ENCODE measurements around the gene ANKRD9.

The ANKRD9 gene

GRCh38 chr14:102481371-102481770 lies 28.2 kb downstream of the ANKRD9 start:
- H3K14ac ChIP-seq (ENCODE audit: low read length) = no peak overlapping the region
- H3K4me3 ChIP-seq (ENCODE audit: low read length in 2 of 2) = no peak overlapping the region
- no peaks in the 10 kb centered on the region for H3K4me1 ChIP-seq (ENCODE audit: control insufficient read depth in 2 of 2, insufficient read depth in 1 of 2, low read depth in 1 of 2, low read length in 2 of 2)
- H4K8ac ChIP-seq (ENCODE audit: low read depth, low read length) = no peak overlapping the region
- H3K36me3 ChIP-seq (replicated peaks in 1 of 2; ENCODE audit: control insufficient read depth in 2 of 2, insufficient read depth in 2 of 2, low read length in 2 of 2) = no peaks in the 10 kb centered on the region
- H2AFZ ChIP-seq (ENCODE audit: low read length) = no peak overlapping the region
- H3K27me3 ChIP-seq (ENCODE audit: control insufficient read depth in 3 of 3, insufficient read depth in 3 of 3, low read depth in 1 of 3, low read length in 3 of 3) = no peaks in the 10 kb centered on the region
- H3K9ac ChIP-seq (ENCODE audit: low read depth, low read length, poor library complexity) = no peak overlapping the region
- peaks cover 0 to 2% of the 10 kb centered on the region in 2 donors for H3K9me3 ChIP-seq (replicated peaks in 1 of 2; ENCODE audit: control insufficient read depth in 2 of 2, insufficient read depth in 1 of 2, low read depth in 1 of 2, low read length in 2 of 2)
- no peak for DNase-seq (ENCODE audit: low spot score)
- no peak overlapping the region for H3K18ac ChIP-seq (ENCODE audit: low read length)
- no peak overlapping the region for H3K4ac ChIP-seq (ENCODE audit: low read length)
- H3K23ac ChIP-seq (ENCODE audit: low read depth, low read length, poor library complexity) = no peak overlapping the region
- no peak overlapping the region for H2BK120ac ChIP-seq (ENCODE audit: low read depth, low read length)
- no peak overlapping the region for H2BK15ac ChIP-seq (ENCODE audit: low read length)
- H2BK5ac ChIP-seq (ENCODE audit: low read length) = no peak overlapping the region
- no peak overlapping the region for H4K91ac ChIP-seq (ENCODE audit: low read depth, low read length, poor library complexity)
- no peak overlapping the region for H3K4me2 ChIP-seq (ENCODE audit: insufficient read depth, low read length, poor library complexity, severe bottlenecking)
- no peak overlapping the region for H3K27ac ChIP-seq (replicated peaks; ENCODE audit: low read length)
- H3K79me1 ChIP-seq (ENCODE audit: low read depth, low read length) = no peaks in the 10 kb centered on the region
- no peak overlapping the region for H2BK12ac ChIP-seq (ENCODE audit: low read length)
- WGBS, 2 donors (ENCODE audit: extremely low coverage in 2 of 2, insufficient read length in 2 of 2, insufficient replicate concordance in 1 of 2) = no CpG with 5 or more reads among the region's 4 CpGs
- H2AK5ac ChIP-seq (ENCODE audit: low read depth, low read length) = no peak overlapping the region

GRCh38 chr14:102479777-102480176 lies 29.8 kb downstream of the ANKRD9 start:
- Histone ChIP-seq H3K4me1 (ENCODE audit: control insufficient read depth in 2 of 2, insufficient read depth in 1 of 2, low read depth in 1 of 2, low read length in 2 of 2) (no peaks in the 10 kb centered on the region), H2BK15ac (ENCODE audit: low read length) (no peak overlapping the region), H3K4ac (ENCODE audit: low read length) (no peak overlapping the region), H2BK120ac (ENCODE audit: low read depth, low read length) (no peak overlapping the region), H2BK12ac (ENCODE audit: low read length) (no peak overlapping the region), H2AK5ac (ENCODE audit: low read depth, low read length) (no peak overlapping the region), H3K23ac (ENCODE audit: low read depth, low read length, poor library complexity) (no peak overlapping the region), H3K4me3 (ENCODE audit: low read length in 2 of 2) (no peak overlapping the region), H3K9ac (ENCODE audit: low read depth, low read length, poor library complexity) (no peak overlapping the region), H4K91ac (ENCODE audit: low read depth, low read length, poor library complexity) (no peak overlapping the region), H4K8ac (ENCODE audit: low read depth, low read length) (no peak overlapping the region), H3K36me3 (replicated peaks in 1 of 2; ENCODE audit: control insufficient read depth in 2 of 2, insufficient read depth in 2 of 2, low read length in 2 of 2) (no peaks in the 10 kb centered on the region), H3K18ac (ENCODE audit: low read length) (no peak overlapping the region), H2BK5ac (ENCODE audit: low read length) (no peak overlapping the region), H3K27ac (replicated peaks; ENCODE audit: low read length) (no peak overlapping the region), H3K14ac (ENCODE audit: low read length) (no peak overlapping the region), H3K4me2 (ENCODE audit: insufficient read depth, low read length, poor library complexity, severe bottlenecking) (no peak overlapping the region), H3K27me3 (ENCODE audit: control insufficient read depth in 3 of 3, insufficient read depth in 3 of 3, low read depth in 1 of 3, low read length in 3 of 3) (no peaks in the 10 kb centered on the region), H2AFZ (ENCODE audit: low read length) (no peak overlapping the region), H3K79me1 (ENCODE audit: low read depth, low read length) (no peaks in the 10 kb centered on the region), H3K9me3 (replicated peaks in 1 of 2; ENCODE audit: control insufficient read depth in 2 of 2, insufficient read depth in 1 of 2, low read depth in 1 of 2, low read length in 2 of 2) (no peaks in the 10 kb centered on the region)
- DNase-seq (ENCODE audit: low spot score) = no peak
- WGBS, 2 donors (ENCODE audit: extremely low coverage in 2 of 2, insufficient read length in 2 of 2, insufficient replicate concordance in 1 of 2) = no CpG with 5 or more reads among the region's 7 CpGs

GRCh38 chr14:102479107-102479506 lies 30.5 kb downstream of the ANKRD9 start:
- Histone ChIP-seq H3K14ac (ENCODE audit: low read length) (no peak overlapping the region), H2AK5ac (ENCODE audit: low read depth, low read length) (no peak overlapping the region), H4K91ac (ENCODE audit: low read depth, low read length, poor library complexity) (no peak overlapping the region), H2AFZ (ENCODE audit: low read length) (no peak overlapping the region), H3K4me2 (ENCODE audit: insufficient read depth, low read length, poor library complexity, severe bottlenecking) (no peak overlapping the region), H3K79me1 (ENCODE audit: low read depth, low read length) (no peaks in the 10 kb centered on the region), H3K4me1 (ENCODE audit: control insufficient read depth in 2 of 2, insufficient read depth in 1 of 2, low read depth in 1 of 2, low read length in 2 of 2) (no peaks in the 10 kb centered on the region), H3K9me3 (replicated peaks in 1 of 2; ENCODE audit: control insufficient read depth in 2 of 2, insufficient read depth in 1 of 2, low read depth in 1 of 2, low read length in 2 of 2) (no peaks in the 10 kb centered on the region), H3K23ac (ENCODE audit: low read depth, low read length, poor library complexity) (no peak overlapping the region), H3K27me3 (ENCODE audit: control insufficient read depth in 3 of 3, insufficient read depth in 3 of 3, low read depth in 1 of 3, low read length in 3 of 3) (no peaks in the 10 kb centered on the region), H2BK12ac (ENCODE audit: low read length) (no peak overlapping the region), H3K9ac (ENCODE audit: low read depth, low read length, poor library complexity) (no peak overlapping the region), H2BK120ac (ENCODE audit: low read depth, low read length) (no peak overlapping the region), H2BK5ac (ENCODE audit: low read length) (no peak overlapping the region), H3K4ac (ENCODE audit: low read length) (no peak overlapping the region), H3K18ac (ENCODE audit: low read length) (no peak overlapping the region), H3K36me3 (replicated peaks in 1 of 2; ENCODE audit: control insufficient read depth in 2 of 2, insufficient read depth in 2 of 2, low read length in 2 of 2) (no peaks in the 10 kb centered on the region), H2BK15ac (ENCODE audit: low read length) (no peak overlapping the region), H3K27ac (replicated peaks; ENCODE audit: low read length) (no peak overlapping the region), H3K4me3 (ENCODE audit: low read length in 2 of 2) (no peak overlapping the region), H4K8ac (ENCODE audit: low read depth, low read length) (no peak overlapping the region)
- no CpG with 5 or more reads among the region's 2 CpGs for WGBS, 2 donors (ENCODE audit: extremely low coverage in 2 of 2, insufficient read length in 2 of 2, insufficient replicate concordance in 1 of 2)
- no peak for DNase-seq (ENCODE audit: low spot score)

- H2BK120ac ChIP-seq (ENCODE audit: low read depth, low read length) = no peak overlapping the region
- H3K18ac ChIP-seq (ENCODE audit: low read length) = no peak overlapping the region
- H3K4ac ChIP-seq (ENCODE audit: low read length) = no peak overlapping the region
- no peak overlapping the region for H3K23ac ChIP-seq (ENCODE audit: low read depth, low read length, poor library complexity)
- H3K9me3 ChIP-seq (replicated peaks in 1 of 2; ENCODE audit: control insufficient read depth in 2 of 2, insufficient read depth in 1 of 2, low read depth in 1 of 2, low read length in 2 of 2) = no peaks in the 10 kb centered on the region
- WGBS, 2 donors (ENCODE audit: extremely low coverage in 2 of 2, insufficient read length in 2 of 2, insufficient replicate concordance in 1 of 2) = no CpG with 5 or more reads among the region's 5 CpGs
- no peaks in the 10 kb centered on the region for H3K4me1 ChIP-seq (ENCODE audit: control insufficient read depth in 2 of 2, insufficient read depth in 1 of 2, low read depth in 1 of 2, low read length in 2 of 2)
- H3K36me3 ChIP-seq (replicated peaks in 1 of 2; ENCODE audit: control insufficient read depth in 2 of 2, insufficient read depth in 2 of 2, low read length in 2 of 2) = peaks cover 1 to 13% of the 10 kb centered on the region in 2 donors
- H4K8ac ChIP-seq (ENCODE audit: low read depth, low read length) = no peak overlapping the region
- no peak overlapping the region for H3K4me2 ChIP-seq (ENCODE audit: insufficient read depth, low read length, poor library complexity, severe bottlenecking)
- no peak overlapping the region for H3K14ac ChIP-seq (ENCODE audit: low read length)
- no peak overlapping the region for H2AK5ac ChIP-seq (ENCODE audit: low read depth, low read length)
- H2BK5ac ChIP-seq (ENCODE audit: low read length) = no peak overlapping the region
- no peaks in the 10 kb centered on the region for H3K79me1 ChIP-seq (ENCODE audit: low read depth, low read length)
- H3K27me3 ChIP-seq (ENCODE audit: control insufficient read depth in 3 of 3, insufficient read depth in 3 of 3, low read depth in 1 of 3, low read length in 3 of 3) = no peaks in the 10 kb centered on the region
- H2AFZ ChIP-seq (ENCODE audit: low read length) = no peak overlapping the region
- no peak for DNase-seq (ENCODE audit: low spot score)
- no peak overlapping the region for H4K91ac ChIP-seq (ENCODE audit: low read depth, low read length, poor library complexity)
- no peak overlapping the region for H3K27ac ChIP-seq (replicated peaks; ENCODE audit: low read length)
- H3K4me3 ChIP-seq (ENCODE audit: low read length in 2 of 2) = peak overlapping the region in 1 of 2 donors; percentile 41
- no peak overlapping the region for H3K9ac ChIP-seq (ENCODE audit: low read depth, low read length, poor library complexity)
- no peak overlapping the region for H2BK12ac ChIP-seq (ENCODE audit: low read length)
- no peak overlapping the region for H2BK15ac ChIP-seq (ENCODE audit: low read length)
Measured at GRCh38 chr14:102474934-102475333, 34.6 kb downstream of the ANKRD9 start.
